ENCODE measurements around the gene SCYL1. TPM values are rescaled to one million over a fixed set of nuclear protein-coding genes. Genes with fewer than 3 reads are reported as not detected.

Gene SCYL1
- total RNA-seq, 2 experiments from 2014 or later = 56.8 to 62.9 TPM

DNA sequence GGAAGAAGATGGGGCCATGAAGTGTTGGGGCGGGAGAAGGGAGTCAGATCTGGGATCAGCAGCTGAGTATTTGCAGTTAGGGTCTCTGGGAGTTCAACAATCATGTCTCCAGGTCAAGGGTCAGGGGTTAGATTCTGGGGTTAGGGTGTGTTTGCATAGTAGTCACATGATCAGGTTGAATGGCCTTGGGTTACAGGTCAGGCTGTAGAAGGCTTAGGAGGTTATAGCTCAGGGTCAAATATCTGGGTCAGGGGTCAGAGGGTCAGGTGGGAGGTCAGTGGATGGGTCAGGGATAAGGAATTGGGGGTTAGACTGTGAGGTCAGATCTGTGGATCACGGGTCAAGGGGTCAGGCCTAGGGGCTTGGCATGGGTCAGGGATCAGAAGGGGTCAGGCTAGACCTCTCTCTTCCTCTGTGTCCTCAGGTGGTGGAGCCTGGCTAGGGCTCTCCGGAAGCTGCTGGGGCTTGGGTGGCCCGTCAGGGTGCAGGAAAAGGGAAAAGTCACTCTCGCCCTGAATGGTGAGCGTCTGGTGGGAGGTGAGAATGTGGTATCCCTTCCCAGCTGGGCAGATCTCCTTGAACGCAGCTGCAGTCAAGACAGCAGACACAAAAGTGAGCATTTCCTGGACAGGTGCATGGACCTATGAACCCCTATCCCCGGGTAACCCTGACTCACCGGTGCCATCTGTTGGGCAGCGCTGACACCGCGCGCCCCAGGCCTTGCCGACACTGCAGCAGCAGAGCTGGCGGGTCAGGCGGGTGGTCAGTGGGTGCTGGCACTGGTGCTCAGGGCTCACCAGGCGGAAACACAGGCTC lies 26.9 kb downstream of the SCYL1 start:
- no TSS peak for BruUV-seq (replicated peaks)
- no peak overlapping the region for H2AFZ ChIP-seq (ENCODE audit: low read length)
- H3K9me2 ChIP-seq (ENCODE audit: insufficient read depth, low read length) = no peaks in the 10 kb centered on the region
- peak overlapping the region; percentile 40 for H3K4me2 ChIP-seq (ENCODE audit: low read length)
- CTCF ChIA-PET (ENCODE audit: unreplicated experiment) = interaction anchor here (0.6 to 1.2 kb wide), 2 partner anchors 14 to 53 kb away, joined by 3 read pairs; no protein-coding TSS in a partner anchor
- H3K27ac ChIP-seq (ENCODE audit: low read depth, low read length, poor library complexity, severe bottlenecking) = peak overlapping the region; percentile 56
- DNase-seq (ENCODE audit: low spot score) = peak; percentile 91
- no peaks in the 10 kb centered on the region for H3K9me3 ChIP-seq (ENCODE audit: low read length)
- no peaks in the 10 kb centered on the region for H4K20me1 ChIP-seq (ENCODE audit: insufficient read depth, low read length)
- no peaks in the 10 kb centered on the region for H3K36me3 ChIP-seq (ENCODE audit: insufficient read depth, low read length)
- no peak overlapping the region for H3K4me3 ChIP-seq (ENCODE audit: low read depth, low read length, poor library complexity, severe bottlenecking)
- H3K4me1 ChIP-seq (ENCODE audit: insufficient read depth, low read length, poor library complexity, severe bottlenecking) = peaks cover 51% of the 10 kb centered on the region
- TF ChIP-seq, protein P1, sequence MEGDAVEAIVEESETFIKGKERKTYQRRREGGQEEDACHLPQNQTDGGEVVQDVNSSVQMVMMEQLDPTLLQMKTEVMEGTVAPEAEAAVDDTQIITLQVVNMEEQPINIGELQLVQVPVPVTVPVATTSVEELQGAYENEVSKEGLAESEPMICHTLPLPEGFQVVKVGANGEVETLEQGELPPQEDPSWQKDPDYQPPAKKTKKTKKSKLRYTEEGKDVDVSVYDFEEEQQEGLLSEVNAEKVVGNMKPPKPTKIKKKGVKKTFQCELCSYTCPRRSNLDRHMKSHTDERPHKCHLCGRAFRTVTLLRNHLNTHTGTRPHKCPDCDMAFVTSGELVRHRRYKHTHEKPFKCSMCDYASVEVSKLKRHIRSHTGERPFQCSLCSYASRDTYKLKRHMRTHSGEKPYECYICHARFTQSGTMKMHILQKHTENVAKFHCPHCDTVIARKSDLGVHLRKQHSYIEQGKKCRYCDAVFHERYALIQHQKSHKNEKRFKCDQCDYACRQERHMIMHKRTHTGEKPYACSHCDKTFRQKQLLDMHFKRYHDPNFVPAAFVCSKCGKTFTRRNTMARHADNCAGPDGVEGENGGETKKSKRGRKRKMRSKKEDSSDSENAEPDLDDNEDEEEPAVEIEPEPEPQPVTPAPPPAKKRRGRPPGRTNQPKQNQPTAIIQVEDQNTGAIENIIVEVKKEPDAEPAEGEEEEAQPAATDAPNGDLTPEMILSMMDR (conservative IDR thresholded peaks at IDR 0.05; ENCODE audit: low read length) = peak; percentile 82
- TF ChIP-seq EZH2phosphoT487 (IDR thresholded peaks at IDR 0.05; ENCODE audit: borderline replicate concordance, low read depth, low read length) = no peak
- H3K79me2 ChIP-seq (ENCODE audit: insufficient read depth, low read depth, low read length) = no peaks in the 10 kb centered on the region
- intact Hi-C loops (cut with micrococcal nuclease; ENCODE audit: unreplicated experiment) = loop anchor here (1.0 kb wide), 2 partner anchors 11 to 185 kb away; no protein-coding TSS in a partner anchor
- POLR2A ChIA-PET = interaction anchor here (0.8 to 0.9 kb wide), 3 partner anchors 9 to 137 kb away, joined by 3 to 12 read pairs (median 4); no protein-coding TSS in a partner anchor

GRCh38 chr11:65552388-65552951 lies 27.6 kb downstream of the SCYL1 start:
- no peak overlapping the region for H3K4me3 ChIP-seq (ENCODE audit: low read depth, low read length, poor library complexity, severe bottlenecking)
- peaks cover 44% of the 10 kb centered on the region for H3K4me1 ChIP-seq (ENCODE audit: insufficient read depth, low read length, poor library complexity, severe bottlenecking)
- H3K27ac ChIP-seq (ENCODE audit: low read depth, low read length, poor library complexity, severe bottlenecking) = no peak overlapping the region

More at GRCh38 chr11:65552388-65552951, 27.6 kb downstream of the SCYL1 start:
- no TSS peak for BruUV-seq (replicated peaks)
- Histone ChIP-seq H3K9me3 (ENCODE audit: low read length) (no peaks in the 10 kb centered on the region), H3K36me3 (ENCODE audit: insufficient read depth, low read length) (no peaks in the 10 kb centered on the region), H3K4me2 (ENCODE audit: low read length) (peak overlapping the region; percentile 40; the same call in 1 of the 2 replicates), H4K20me1 (ENCODE audit: insufficient read depth, low read length) (no peaks in the 10 kb centered on the region), H3K9me2 (ENCODE audit: insufficient read depth, low read length) (no peaks in the 10 kb centered on the region), H2AFZ (ENCODE audit: low read length) (no peak overlapping the region), H3K79me2 (ENCODE audit: insufficient read depth, low read depth, low read length) (no peaks in the 10 kb centered on the region)
- TF ChIP-seq, protein P1 (conservative IDR thresholded peaks at IDR 0.05; ENCODE audit: low read length) = peak; percentile 51; the same call in 1 of the 2 replicates
- TF ChIP-seq EZH2phosphoT487 (IDR thresholded peaks at IDR 0.05; ENCODE audit: borderline replicate concordance, low read depth, low read length) = no peak
- ChIA-PET CTCF (ENCODE audit: unreplicated experiment) (interaction anchor here (1.2 kb wide), 1 partner anchor 14 kb away, joined by 3 read pairs; no protein-coding TSS in a partner anchor), POLR2A (interaction anchor here (0.8 to 0.9 kb wide), 3 partner anchors 8 to 138 kb away, joined by 3 to 12 read pairs (median 4); no protein-coding TSS in a partner anchor)
- peak; percentile 19 for DNase-seq (ENCODE audit: low spot score)
- intact Hi-C loops (cut with micrococcal nuclease; ENCODE audit: unreplicated experiment) = loop anchor here (1.0 kb wide), 2 partner anchors 12 to 186 kb away; no protein-coding TSS in a partner anchor
